ENCODE data around the gene C4orf36. TPM values are rescaled to one million over a fixed set of nuclear protein-coding genes. Genes with fewer than 3 reads are reported as not detected.

The C4orf36 gene
- total RNA-seq, 1 donor from 2014 or later: 1.1 TPM

GRCh38 chr4:86841309-86841708 lies 50.9 kb downstream of the C4orf36 start:
- TF ChIP-seq CTCF (conservative IDR thresholded peaks at IDR 0.05; ENCODE audit: low read depth, low read length): no peak
- DNase-seq (ENCODE audit: low read depth): no peak
- no peak overlapping the region for H3K4me3 ChIP-seq (ENCODE audit: low read depth, low read length)

GRCh38 chr4:86840858-86841257 lies 51.4 kb downstream of the C4orf36 start:
- H3K4me3 ChIP-seq (ENCODE audit: low read depth, low read length): no peak overlapping the region
- DNase-seq (ENCODE audit: low read depth): no peak
- no peak for TF ChIP-seq CTCF (conservative IDR thresholded peaks at IDR 0.05; ENCODE audit: low read depth, low read length)

- H3K4me3 ChIP-seq (ENCODE audit: low read depth, low read length): no peak overlapping the region
- TF ChIP-seq CTCF (conservative IDR thresholded peaks at IDR 0.05; ENCODE audit: low read depth, low read length): no peak
- DNase-seq (ENCODE audit: low read depth): no peak
These were observed 54.3 kb downstream of the C4orf36 start for GRCh38 chr4:86837691-86838503.

- H3K4me3 ChIP-seq (ENCODE audit: low read depth, low read length): no peak overlapping the region
- DNase-seq (ENCODE audit: low read depth): no peak
- no peak for TF ChIP-seq CTCF (conservative IDR thresholded peaks at IDR 0.05; ENCODE audit: low read depth, low read length)
These were observed 56.5 kb downstream of the C4orf36 start for GRCh38 chr4:86835677-86836076.

- H3K4me3 ChIP-seq (ENCODE audit: low read depth, low read length): no peak overlapping the region
- TF ChIP-seq CTCF (conservative IDR thresholded peaks at IDR 0.05; ENCODE audit: low read depth, low read length): no peak
- DNase-seq (ENCODE audit: low read depth): no peak
These were observed 57.3 kb downstream of the C4orf36 start for GRCh38 chr4:86834901-86835300.

- no peak for DNase-seq (ENCODE audit: low read depth)
- H3K4me3 ChIP-seq (ENCODE audit: low read depth, low read length): no peak overlapping the region
- no peak for TF ChIP-seq CTCF (conservative IDR thresholded peaks at IDR 0.05; ENCODE audit: low read depth, low read length)
These were observed 58.6 kb downstream of the C4orf36 start for GRCh38 chr4:86833615-86834014.

Data from epithelial cell of proximal tubule (primary cell).